Suprapubic skin (tissue), 4 donors: ENCODE results near the gene P2RX4.

Source experiments
- POLR2A ChIP-seq, 2 donors: fragments of 450-650 bp; IDR thresholded peaks; one replicate each; pipeline ENCODE4 v1.6.1; 2017; ENCODE audit warnings: antibody characterized with exemption in 2 of 2, mild to moderate bottlenecking in 2 of 2, moderate library complexity in 2 of 2
- POLR2AphosphoS5 ChIP-seq, 3 donors: sonication (generic); formaldehyde crosslinking; IDR thresholded peaks; one replicate each; pipeline ENCODE4 v1.6.1; 2017; ENCODE audit warnings: antibody characterized with exemption in 3 of 3
- TF ChIP-seq, protein P1 (sequence below), 2 donors: fragments of 200-600 bp in 1 of 2; fragments of 450-650 bp in 1 of 2; sonication (generic) in 1 of 2; IDR thresholded peaks; one replicate each; pipeline ENCODE4 v1.5.1; 2016 to 2019; ENCODE audit warnings: antibody characterized with exemption in 2 of 2, mild to moderate bottlenecking in 1 of 2, moderate library complexity in 1 of 2

GRCh38 chr12:121186826-121187225 lies 23.1 kb upstream of the P2RX4 start:
- TF ChIP-seq, protein P1, sequence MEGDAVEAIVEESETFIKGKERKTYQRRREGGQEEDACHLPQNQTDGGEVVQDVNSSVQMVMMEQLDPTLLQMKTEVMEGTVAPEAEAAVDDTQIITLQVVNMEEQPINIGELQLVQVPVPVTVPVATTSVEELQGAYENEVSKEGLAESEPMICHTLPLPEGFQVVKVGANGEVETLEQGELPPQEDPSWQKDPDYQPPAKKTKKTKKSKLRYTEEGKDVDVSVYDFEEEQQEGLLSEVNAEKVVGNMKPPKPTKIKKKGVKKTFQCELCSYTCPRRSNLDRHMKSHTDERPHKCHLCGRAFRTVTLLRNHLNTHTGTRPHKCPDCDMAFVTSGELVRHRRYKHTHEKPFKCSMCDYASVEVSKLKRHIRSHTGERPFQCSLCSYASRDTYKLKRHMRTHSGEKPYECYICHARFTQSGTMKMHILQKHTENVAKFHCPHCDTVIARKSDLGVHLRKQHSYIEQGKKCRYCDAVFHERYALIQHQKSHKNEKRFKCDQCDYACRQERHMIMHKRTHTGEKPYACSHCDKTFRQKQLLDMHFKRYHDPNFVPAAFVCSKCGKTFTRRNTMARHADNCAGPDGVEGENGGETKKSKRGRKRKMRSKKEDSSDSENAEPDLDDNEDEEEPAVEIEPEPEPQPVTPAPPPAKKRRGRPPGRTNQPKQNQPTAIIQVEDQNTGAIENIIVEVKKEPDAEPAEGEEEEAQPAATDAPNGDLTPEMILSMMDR (IDR thresholded peaks at IDR 0.05), result no peak
- TF ChIP-seq POLR2A (IDR thresholded peaks at IDR 0.05) (no peak), POLR2AphosphoS5 (IDR thresholded peaks at IDR 0.05) (no peak)
